OCI-LY1 (cell line): ENCODE results near the gene PAWR.
"Not testable (repeated sequence)": the region's sequence is repeated elsewhere in the genome, so short reads cannot be mapped to it uniquely, and the experiment has no call there.

Experiments used
- H2AFZ ChIP-seq: fragments of 200-600 bp; sonication (generic), shearing (Covaris generic); 2 replicates; pipeline ENCODE4 v1.6.0; 2014; ENCODE audit warnings: antibody characterized with exemption, mild to moderate bottlenecking, low read length
- H3F3A ChIP-seq: fragments of 200-600 bp; sonication (generic), shearing (Covaris generic); 2 replicates; pipeline ENCODE4 v1.6.0; 2014; ENCODE audit warnings: mild to moderate bottlenecking, antibody characterized with exemption, low read length, moderate library complexity; ENCODE audit not compliant: insufficient read depth
- H3K27ac ChIP-seq: fragments of 200-600 bp; sonication (generic); 2 replicates; pipeline ENCODE4 v1.5.1; 2014; ENCODE audit warnings: low read length, mixed run types, mild to moderate bottlenecking, low read depth; ENCODE audit not compliant: poor library complexity, severe bottlenecking
- H3K27me3 ChIP-seq: fragments of 200-600 bp; sonication (generic); 2 replicates; pipeline ENCODE4 v1.6.0; 2014; ENCODE audit warnings: antibody characterized with exemption, mild to moderate bottlenecking, low read length, moderate library complexity; ENCODE audit not compliant: insufficient read depth
- H3K36me3 ChIP-seq: fragments of 200-600 bp; sonication (generic); 2 replicates; pipeline ENCODE4 v1.6.1; 2014; ENCODE audit warnings: mild to moderate bottlenecking, antibody characterized with exemption, low read length, moderate library complexity, mixed read lengths; ENCODE audit not compliant: insufficient read depth
- H3K4me1 ChIP-seq: fragments of 200-600 bp; sonication (generic); 2 replicates; pipeline ENCODE4 v1.5.1; 2014; ENCODE audit warnings: mild to moderate bottlenecking, low read length, moderate library complexity; ENCODE audit not compliant: insufficient read depth, severe bottlenecking
- H3K4me2 ChIP-seq: fragments of 200-600 bp; sonication (generic), shearing (Covaris generic); 2 replicates; pipeline ENCODE4 v1.6.1; 2014; ENCODE audit warnings: low read length
- H3K4me3 ChIP-seq: fragments of 200-600 bp; sonication (generic); 2 replicates; pipeline ENCODE4 v1.5.1; 2014; ENCODE audit warnings: low read length, low read depth, mild to moderate bottlenecking, mixed read lengths; ENCODE audit not compliant: poor library complexity, severe bottlenecking
- H3K79me2 ChIP-seq: fragments of 200-600 bp; shearing (Covaris generic); 2 replicates; pipeline ENCODE4 v1.6.1; 2016; ENCODE audit warnings: mixed run types, low read length, mixed read lengths; ENCODE audit not compliant: insufficient read depth
- H3K9ac ChIP-seq: fragments of 200-600 bp; sonication (generic), shearing (Covaris generic); 2 replicates; pipeline ENCODE4 v1.6.1; 2014; ENCODE audit warnings: mild to moderate bottlenecking, low read length, mixed read lengths
- H3K9me2 ChIP-seq: fragments of 200-600 bp; sonication (generic), shearing (Covaris generic); 2 replicates; pipeline ENCODE4 v1.6.1; 2014; ENCODE audit warnings: low read depth, mild to moderate bottlenecking, low read length, mixed read lengths
- H3K9me3 ChIP-seq: fragments of 200-600 bp; shearing (Covaris generic); 2 replicates; pipeline ENCODE4 v1.6.1; 2014; ENCODE audit warnings: low read length, mixed read lengths
- H4K20me1 ChIP-seq: fragments of 200-600 bp; sonication (generic), shearing (Covaris generic); 2 replicates; pipeline ENCODE4 v1.6.0; 2016; ENCODE audit warnings: mild to moderate bottlenecking, low read length; ENCODE audit not compliant: insufficient read depth
- CTCF ChIP-seq: fragments of 200-600 bp; sonication (generic), shearing (Covaris generic); IDR thresholded peaks from 2 replicates; pipeline ENCODE4 v1.5.1; 2017; ENCODE audit warnings: mild to moderate bottlenecking, antibody characterized with exemption, low read length, moderate library complexity, mixed read lengths
- EZH2 ChIP-seq: fragments of 200-600 bp; sonication (generic), shearing (Covaris generic); IDR thresholded peaks from 2 replicates; pipeline ENCODE4 v1.8.0; 2017; ENCODE audit warnings: borderline replicate concordance, mixed run types, mild to moderate bottlenecking, antibody characterized with exemption, low read length, moderate library complexity, mixed read lengths

The PAWR gene

DNA sequence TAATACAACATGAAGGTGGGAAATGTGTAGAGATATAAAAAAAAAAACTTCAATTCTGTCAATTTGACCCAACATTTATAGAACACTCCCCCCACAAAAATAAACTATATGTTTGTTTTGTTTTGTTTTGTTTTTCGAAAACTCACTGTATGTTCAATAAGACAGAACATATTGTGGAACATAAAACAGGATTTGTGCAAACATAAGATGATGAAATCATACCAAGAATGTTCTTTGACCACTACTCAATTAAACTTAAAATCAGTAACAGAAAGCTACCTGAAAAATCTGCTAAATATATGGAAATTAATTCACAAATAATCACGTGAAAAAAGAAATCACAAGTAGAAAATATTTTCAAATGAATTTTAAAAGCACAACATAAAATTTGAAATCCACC is 61.2 kb downstream of the PAWR start:
- Histone ChIP-seq H3K36me3 (peaks cover 5% of the 10 kb centered on the region; the same call in 1 of the 2 replicates), H3F3A (no peaks in the 10 kb centered on the region), H2AFZ (no peak overlapping the region), H3K4me2 (no peak overlapping the region), H3K4me3 (no peak overlapping the region), H3K79me2 (peaks cover 53% of the 10 kb centered on the region), H3K4me1 (no peaks in the 10 kb centered on the region), H3K9me2 (no peaks in the 10 kb centered on the region), H3K27ac (no peak overlapping the region), H3K27me3 (no peaks in the 10 kb centered on the region), H3K9me3 (0 out of 2 replicates have a peak, but pooled peaks cover 9% of the 10 kb centered on the region), H3K9ac (no peak overlapping the region), H4K20me1 (no peaks in the 10 kb centered on the region)
- TF ChIP-seq CTCF, result no peak
- no peak for TF ChIP-seq EZH2

DNA sequence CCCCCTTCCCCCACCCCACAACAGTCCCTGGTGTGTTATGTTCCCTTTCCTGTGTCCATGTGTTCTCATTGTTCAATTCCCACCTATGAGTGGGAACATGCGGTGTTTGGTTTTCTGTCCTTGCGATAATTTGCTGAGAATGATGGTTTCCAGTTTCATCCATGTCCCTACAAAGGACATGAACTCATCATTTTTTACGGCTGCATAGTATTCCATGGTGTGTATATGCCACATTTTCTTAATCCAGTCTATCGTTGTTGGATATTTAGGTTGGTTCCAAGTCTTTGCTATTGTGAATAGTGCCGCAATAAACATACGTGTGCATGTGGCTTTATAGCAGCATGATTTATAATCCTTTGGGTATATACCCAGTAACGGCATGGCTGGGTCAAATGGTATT is 64.0 kb downstream of the PAWR start:
- not testable (repeated sequence) for H3K36me3 ChIP-seq, H4K20me1 ChIP-seq, H3K4me3 ChIP-seq, H3K4me2 ChIP-seq, H3K9me3 ChIP-seq, H3K4me1 ChIP-seq, H3K9me2 ChIP-seq, H3K9ac ChIP-seq, H2AFZ ChIP-seq, H3K27ac ChIP-seq, H3F3A ChIP-seq, H3K27me3 ChIP-seq
- H3K79me2 ChIP-seq, result peaks cover 60% of the 10 kb centered on the region

GRCh38 chr12:79624378-79624777 is 66.4 kb downstream of the PAWR start:
- H3K9me2 ChIP-seq, result no peaks in the 10 kb centered on the region
- TF ChIP-seq EZH2, result no peak
- no peaks in the 10 kb centered on the region for H3K27me3 ChIP-seq
- H2AFZ ChIP-seq, result no peak overlapping the region
- no peaks in the 10 kb centered on the region for H3K4me1 ChIP-seq
- H3K4me2 ChIP-seq, result no peak overlapping the region
- H3K4me3 ChIP-seq, result no peak overlapping the region
- no peaks in the 10 kb centered on the region for H4K20me1 ChIP-seq
- H3K9me3 ChIP-seq, result 0 out of 2 replicates have a peak, but pooled peaks cover 7% of the 10 kb centered on the region
- no peaks in the 10 kb centered on the region; the same call in 1 of the 2 replicates for H3F3A ChIP-seq
- H3K79me2 ChIP-seq, result peaks cover 39% of the 10 kb centered on the region
- H3K36me3 ChIP-seq, result peaks cover 27% of the 10 kb centered on the region
- no peak overlapping the region for H3K27ac ChIP-seq
- H3K9ac ChIP-seq, result no peak overlapping the region

- peaks cover 46% of the 10 kb centered on the region for H3K36me3 ChIP-seq
- H3K4me3 ChIP-seq, result no peak overlapping the region
- H3K4me1 ChIP-seq, result peaks cover 27% of the 10 kb centered on the region
- H3K9me3 ChIP-seq, result no peaks in the 10 kb centered on the region
- H3F3A ChIP-seq, result no peaks in the 10 kb centered on the region; the same call in 1 of the 2 replicates
- TF ChIP-seq CTCF (no peak), EZH2 (no peak)
- no peaks in the 10 kb centered on the region for H3K27me3 ChIP-seq
- H3K9me2 ChIP-seq, result no peaks in the 10 kb centered on the region
- no peak overlapping the region for H3K27ac ChIP-seq
- H3K9ac ChIP-seq, result no peak overlapping the region
- no peak overlapping the region for H3K4me2 ChIP-seq
- H2AFZ ChIP-seq, result no peak overlapping the region
- peaks cover 30% of the 10 kb centered on the region for H3K79me2 ChIP-seq
- no peaks in the 10 kb centered on the region for H4K20me1 ChIP-seq
Observed at GRCh38 chr12:79619872-79620562, 70.7 kb downstream of the PAWR start.
